Panc1 (cell line): ENCODE results near the gene EPB41L5. TPM values are rescaled to one million over a fixed set of nuclear protein-coding genes. Genes with fewer than 3 reads are reported as not detected.

Source experiments
- ATAC-seq: fragments of 200-7000 bp; cut with Tn5 transposase; 2 replicates; pipeline ENCODE4 v1.9.1; 2020; ENCODE audit warnings: mild to moderate bottlenecking, moderate library complexity
- BruUV-seq: library from RNA; stranded (reverse); fragments of 400-500 nt; replicated peaks from 2 replicates; lab custom pipeline; 2021; lab: Mats Ljungman, UMichigan
- CTCF ChIA-PET: fragments of 300-600 bp; sonication (Branson Sonifier 250); formaldehyde crosslinking; loops from one replicate; lab custom pipeline; 2022; ENCODE audit warnings: antibody characterized with exemption; lab: Charles Lee
- POLR2A ChIA-PET: fragments of 300-600 bp; sonication (Branson Sonifier 250); formaldehyde crosslinking; loops from one replicate; lab custom pipeline; 2022; ENCODE audit warnings: antibody characterized with exemption; lab: Charles Lee
- DNase-seq: peaks from one replicate; pipeline ENCODE4 v3.0.0-alpha.2; 2010; ENCODE audit warnings: low read depth, low spot score
- H3K27ac ChIP-seq: 2 replicates; pipeline ENCODE4 v1.5.1; 2011; ENCODE audit warnings: mild to moderate bottlenecking, low read length, inconsistent platforms
- H3K27me3 ChIP-seq: fragments of 200-500 bp; sonication (Bioruptor generic); 2 replicates; pipeline ENCODE4 v1.6.0; 2014; ENCODE audit warnings: low read length, inconsistent platforms; ENCODE audit not compliant: control insufficient read depth, insufficient read depth
- H3K36me3 ChIP-seq: fragments of 200-500 bp; sonication (Bioruptor generic); 2 replicates; pipeline ENCODE4 v1.5.1; 2014; ENCODE audit warnings: inconsistent platforms, mild to moderate bottlenecking, low read length, moderate library complexity; ENCODE audit not compliant: control insufficient read depth, insufficient read depth
- H3K4me1 ChIP-seq: 2 replicates; pipeline ENCODE4 v1.5.1; 2011; ENCODE audit warnings: inconsistent platforms, mild to moderate bottlenecking, low read length, moderate library complexity; ENCODE audit not compliant: control insufficient read depth, insufficient read depth
- H3K4me3 ChIP-seq, 2 experiments: 2 replicates each; pipeline ENCODE4 v1.5.1; 2011 to 2012; ENCODE audit warnings: low read depth in 2 of 2, low read length in 2 of 2, mild to moderate bottlenecking in 2 of 2, inconsistent platforms in 1 of 2, moderate library complexity in 1 of 2
- H3K9me3 ChIP-seq: fragments of 200-500 bp; sonication (Bioruptor generic); 2 replicates; pipeline ENCODE4 v1.5.1; 2014; ENCODE audit warnings: low read depth, mild to moderate bottlenecking, inconsistent platforms, low read length, moderate library complexity; ENCODE audit not compliant: control insufficient read depth, insufficient read depth
- CTCF ChIP-seq: fragments of 450-650 bp; IDR thresholded peaks from 2 replicates; pipeline ENCODE4 v1.5.1; 2017; ENCODE audit warnings: mild to moderate bottlenecking
- POLR2AphosphoS5 ChIP-seq: IDR thresholded peaks from 2 replicates; pipeline ENCODE4 v1.6.1; 2012; ENCODE audit warnings: mild to moderate bottlenecking, low read depth, low read length, moderate library complexity
- REST ChIP-seq, 2 experiments: IDR thresholded peaks; 2 replicates each; pipeline ENCODE4 v1.6.1; 2011 to 2012; ENCODE audit warnings: low read depth in 2 of 2, control low read depth in 1 of 2, low read length in 1 of 2, mild to moderate bottlenecking in 1 of 2, moderate library complexity in 1 of 2; ENCODE audit not compliant: insufficient read depth in 1 of 2
- SIN3A ChIP-seq: IDR thresholded peaks from 2 replicates; pipeline ENCODE4 v1.6.1; 2012; ENCODE audit warnings: low read depth, mild to moderate bottlenecking, low read length, moderate library complexity, borderline replicate concordance; ENCODE audit not compliant: insufficient read depth
- TCF7L2 ChIP-seq: IDR thresholded peaks from 2 replicates; pipeline ENCODE4 v1.6.1; 2011; ENCODE audit warnings: mild to moderate bottlenecking, low read depth, low read length, inconsistent platforms
- in situ Hi-C: cut with HindIII; loops from 2 replicates; pipeline ENCODE4 v1.10.0; 2016; ENCODE audit warnings: low sequenced_read_pairs, low pct_unique_long_range_greater_than_20kb
- intact Hi-C: fragments of 100-400 bp; cut with micrococcal nuclease; formaldehyde crosslinking; loops from one replicate; pipeline ENCODE4 v1.10.0; 2022; ENCODE audit not compliant: unreplicated experiment
- total RNA-seq: library from RNA; stranded (reverse); gene quantifications from one replicate; pipeline ENCODE4 v1.2.1, GENCODE V29; 2021; ENCODE audit not compliant: unreplicated experiment

EPB41L5 gene
- total RNA-seq, 1 experiment from 2014 or later, result 42.2 TPM

GRCh38 chr2:120225549-120226065, 212.7 kb downstream of the EPB41L5 start:
- POLR2A ChIA-PET, result no interaction called here
- Histone ChIP-seq H3K4me3 (no peak overlapping the region), H3K4me1 (peaks cover 30% of the 10 kb centered on the region), H3K27ac (no peak overlapping the region), H3K27me3 (no peaks in the 10 kb centered on the region), H3K36me3 (peaks cover 4% of the 10 kb centered on the region; the same call in 1 of the 2 replicates), H3K9me3 (no peaks in the 10 kb centered on the region; the same call in 1 of the 2 replicates)
- no peak for TF ChIP-seq POLR2AphosphoS5
- TF ChIP-seq REST (IDR thresholded peaks at IDR 0.05; ENCODE audit: insufficient read depth in 1 of 2, low read depth in 2 of 2, low read length in 1 of 2), result no peak
- no peak for TF ChIP-seq TCF7L2
- TF ChIP-seq SIN3A, result no peak
- CTCF ChIA-PET, result no interaction called here
- DNase-seq (no peak), ATAC-seq (no peak)
- in situ Hi-C loops (no loop called here), intact Hi-C loops (loop anchor here (5.0 kb wide), 1 partner anchor 87 kb away; no protein-coding TSS in a partner anchor)
- BruUV-seq, result no TSS peak

- ATAC-seq (no peak), DNase-seq (no peak)
- CTCF ChIA-PET, result no interaction called here
- Histone ChIP-seq H3K4me3 (no peak overlapping the region), H3K27me3 (no peaks in the 10 kb centered on the region), H3K27ac (no peak overlapping the region), H3K36me3 (peaks cover 4% of the 10 kb centered on the region; the same call in 1 of the 2 replicates), H3K9me3 (no peaks in the 10 kb centered on the region; the same call in 1 of the 2 replicates), H3K4me1 (peaks cover 27% of the 10 kb centered on the region)
- no TSS peak for BruUV-seq
- TF ChIP-seq CTCF (no peak), SIN3A (no peak), TCF7L2 (no peak), POLR2AphosphoS5 (no peak), REST (IDR thresholded peaks at IDR 0.05; ENCODE audit: insufficient read depth in 1 of 2, low read depth in 2 of 2, low read length in 1 of 2) (no peak)
- in situ Hi-C loops, result no loop called here
- intact Hi-C loops, result loop anchor here (5.0 kb wide), 1 partner anchor 86 kb away; no protein-coding TSS in a partner anchor
- POLR2A ChIA-PET, result interaction anchor here (0.6 kb wide), 1 partner anchor 458 kb away, joined by 9 read pairs; no protein-coding TSS in a partner anchor
Observed at GRCh38 chr2:120226316-120226715, 213.4 kb downstream of the EPB41L5 start.
